HUES64 (cell line): ENCODE data around the gene ANKRD13C.

Experiments used
- H3K27ac ChIP-seq: 2 replicates; pipeline ENCODE4 v1.7.0; 2013; ENCODE audit warnings: low read depth, low read length, inconsistent platforms
- H3K27me3 ChIP-seq: 2 replicates; pipeline ENCODE4 v1.6.1; 2013; ENCODE audit warnings: mild to moderate bottlenecking, low read length; ENCODE audit not compliant: insufficient read depth
- H3K36me3 ChIP-seq: 2 replicates; pipeline ENCODE4 v1.6.1; 2013; ENCODE audit warnings: mild to moderate bottlenecking, low read length; ENCODE audit not compliant: insufficient read depth
- H3K4me1 ChIP-seq: 2 replicates; pipeline ENCODE4 v1.6.1; 2013; ENCODE audit warnings: mild to moderate bottlenecking, low read length, moderate library complexity; ENCODE audit not compliant: insufficient read depth
- H3K4me3 ChIP-seq: 2 replicates; pipeline ENCODE4 v1.5.1; 2013; ENCODE audit warnings: mild to moderate bottlenecking, low read length, moderate library complexity
- H3K9ac ChIP-seq: 2 replicates; pipeline ENCODE4 v1.6.1; 2013; ENCODE audit warnings: mild to moderate bottlenecking, low read depth, low read length
- H3K9me3 ChIP-seq: 2 replicates; pipeline ENCODE4 v1.6.1; 2013; ENCODE audit warnings: low read depth, low read length; ENCODE audit not compliant: insufficient read depth
- WGBS: fragments of 150-250, 120-280 bp; methylation state at CpG from one replicate; pipeline ENCODE4 v1.1.7; 2013; ENCODE audit warnings: missing lambda C conversion rate; 5-methylcytosine and 5-hydroxymethylcytosine counted together

ANKRD13C gene

GRCh38 chr1:70331962-70332361 is 22.6 kb downstream of the ANKRD13C start:
- Histone ChIP-seq H3K27ac (no peak overlapping the region), H3K4me3 (no peak overlapping the region), H3K9ac (no peak overlapping the region), H3K36me3 (peaks cover 20% of the 10 kb centered on the region), H3K9me3 (no peaks in the 10 kb centered on the region), H3K4me1 (peaks cover 5% of the 10 kb centered on the region; the same call in 1 of the 2 replicates), H3K27me3 (no peaks in the 10 kb centered on the region)

- no peak overlapping the region for H3K9ac ChIP-seq
- H3K27ac ChIP-seq = no peak overlapping the region
- H3K4me1 ChIP-seq = no peaks in the 10 kb centered on the region
- 91% methylated on average over 5 of the region's 7 CpGs for WGBS
- H3K4me3 ChIP-seq = no peak overlapping the region
- H3K36me3 ChIP-seq = peaks cover 21% of the 10 kb centered on the region
- H3K27me3 ChIP-seq = no peaks in the 10 kb centered on the region
- H3K9me3 ChIP-seq = no peaks in the 10 kb centered on the region
Measured at GRCh38 chr1:70327306-70328076, 27.0 kb downstream of the ANKRD13C start.

- no peak overlapping the region for H3K4me3 ChIP-seq
- peaks cover 28% of the 10 kb centered on the region for H3K36me3 ChIP-seq
- 95% methylated on average over 1 of the region's 1 CpG for whole genome bisulfite sequencing
- no peak overlapping the region for H3K9ac ChIP-seq
- no peak overlapping the region for H3K27ac ChIP-seq
- no peaks in the 10 kb centered on the region for H3K4me1 ChIP-seq
- no peaks in the 10 kb centered on the region for H3K9me3 ChIP-seq
- H3K27me3 ChIP-seq = no peaks in the 10 kb centered on the region
Measured at GRCh38 chr1:70324683-70325082, 29.8 kb downstream of the ANKRD13C start.

- Histone ChIP-seq H3K9me3 (no peaks in the 10 kb centered on the region), H3K4me1 (no peaks in the 10 kb centered on the region), H3K36me3 (peaks cover 27% of the 10 kb centered on the region), H3K27me3 (no peaks in the 10 kb centered on the region), H3K4me3 (no peak overlapping the region), H3K27ac (no peak overlapping the region), H3K9ac (no peak overlapping the region)
Measured at GRCh38 chr1:70319750-70320149, 34.8 kb downstream of the ANKRD13C start.

- 98% methylated on average over 1 of the region's 1 CpG for WGBS
- no peak overlapping the region for H3K27ac ChIP-seq
Measured at GRCh38 chr1:70318191-70318590, 36.3 kb downstream of the ANKRD13C start.

GRCh38 chr1:70317087-70317486 is 37.4 kb downstream of the ANKRD13C start:
- Histone ChIP-seq H3K9ac (no peak overlapping the region), H3K4me1 (no peaks in the 10 kb centered on the region), H3K27ac (no peak overlapping the region), H3K9me3 (no peaks in the 10 kb centered on the region), H3K27me3 (no peaks in the 10 kb centered on the region), H3K36me3 (peaks cover 11% of the 10 kb centered on the region), H3K4me3 (no peak overlapping the region)
- 99% methylated on average over 3 of the region's 3 CpGs for WGBS

More at GRCh38 chr1:70318191-70318590, 36.3 kb downstream of the ANKRD13C start:
- H3K9ac ChIP-seq = no peak overlapping the region
- no peaks in the 10 kb centered on the region for H3K4me1 ChIP-seq
- no peaks in the 10 kb centered on the region for H3K27me3 ChIP-seq
- peaks cover 20% of the 10 kb centered on the region for H3K36me3 ChIP-seq
- H3K9me3 ChIP-seq = no peaks in the 10 kb centered on the region
- H3K4me3 ChIP-seq = no peak overlapping the region

- H3K4me1 ChIP-seq = no peaks in the 10 kb centered on the region
- peaks cover 8% of the 10 kb centered on the region for H3K36me3 ChIP-seq
- H3K9ac ChIP-seq = no peak overlapping the region
- no peaks in the 10 kb centered on the region for H3K27me3 ChIP-seq
- 89% methylated on average over 1 of the region's 1 CpG for WGBS
- no peak overlapping the region for H3K4me3 ChIP-seq
- no peak overlapping the region for H3K27ac ChIP-seq
- H3K9me3 ChIP-seq = no peaks in the 10 kb centered on the region
Measured at GRCh38 chr1:70315782-70316181, 38.7 kb downstream of the ANKRD13C start.

- Histone ChIP-seq H3K36me3 (peaks cover 12% of the 10 kb centered on the region), H3K27ac (no peak overlapping the region)
- 79% methylated on average over 6 of the region's 6 CpGs for whole genome bisulfite sequencing
Measured at GRCh38 chr1:70314706-70315304, 39.7 kb downstream of the ANKRD13C start.

GRCh38 chr1:70311369-70311768 is 43.2 kb downstream of the ANKRD13C start:
- H3K4me1 ChIP-seq = no peaks in the 10 kb centered on the region
- H3K27me3 ChIP-seq = no peaks in the 10 kb centered on the region
- no peak overlapping the region for H3K27ac ChIP-seq
- H3K9ac ChIP-seq = no peak overlapping the region
- H3K9me3 ChIP-seq = no peaks in the 10 kb centered on the region
- H3K4me3 ChIP-seq = no peak overlapping the region
- 95% methylated on average over 3 of the region's 3 CpGs for WGBS
- H3K36me3 ChIP-seq = peaks cover 27% of the 10 kb centered on the region

More at GRCh38 chr1:70314706-70315304, 39.7 kb downstream of the ANKRD13C start:
- Histone ChIP-seq H3K4me3 (no peak overlapping the region), H3K27me3 (no peaks in the 10 kb centered on the region), H3K4me1 (no peaks in the 10 kb centered on the region), H3K9ac (no peak overlapping the region), H3K9me3 (no peaks in the 10 kb centered on the region)

GRCh38 chr1:70299472-70299871 is 55.0 kb downstream of the ANKRD13C start:
- no peak overlapping the region for H3K4me3 ChIP-seq

GRCh38 chr1:70295749-70296148 is 58.8 kb downstream of the ANKRD13C start:
- H3K27ac ChIP-seq = no peak overlapping the region
- 99% methylated on average over 4 of the region's 4 CpGs for WGBS
- H3K4me3 ChIP-seq = no peak overlapping the region
- H3K9me3 ChIP-seq = no peaks in the 10 kb centered on the region
- no peaks in the 10 kb centered on the region for H3K4me1 ChIP-seq
- H3K27me3 ChIP-seq = no peaks in the 10 kb centered on the region
- H3K36me3 ChIP-seq = peaks cover 83% of the 10 kb centered on the region
- no peak overlapping the region for H3K9ac ChIP-seq

More at GRCh38 chr1:70299472-70299871, 55.0 kb downstream of the ANKRD13C start:
- Histone ChIP-seq H3K27ac (no peak overlapping the region), H3K27me3 (no peaks in the 10 kb centered on the region), H3K4me1 (no peaks in the 10 kb centered on the region), H3K36me3 (peaks cover 61% of the 10 kb centered on the region), H3K9ac (no peak overlapping the region), H3K9me3 (no peaks in the 10 kb centered on the region)
